ENCODE measurements around the gene EPS8L1.

DNA sequence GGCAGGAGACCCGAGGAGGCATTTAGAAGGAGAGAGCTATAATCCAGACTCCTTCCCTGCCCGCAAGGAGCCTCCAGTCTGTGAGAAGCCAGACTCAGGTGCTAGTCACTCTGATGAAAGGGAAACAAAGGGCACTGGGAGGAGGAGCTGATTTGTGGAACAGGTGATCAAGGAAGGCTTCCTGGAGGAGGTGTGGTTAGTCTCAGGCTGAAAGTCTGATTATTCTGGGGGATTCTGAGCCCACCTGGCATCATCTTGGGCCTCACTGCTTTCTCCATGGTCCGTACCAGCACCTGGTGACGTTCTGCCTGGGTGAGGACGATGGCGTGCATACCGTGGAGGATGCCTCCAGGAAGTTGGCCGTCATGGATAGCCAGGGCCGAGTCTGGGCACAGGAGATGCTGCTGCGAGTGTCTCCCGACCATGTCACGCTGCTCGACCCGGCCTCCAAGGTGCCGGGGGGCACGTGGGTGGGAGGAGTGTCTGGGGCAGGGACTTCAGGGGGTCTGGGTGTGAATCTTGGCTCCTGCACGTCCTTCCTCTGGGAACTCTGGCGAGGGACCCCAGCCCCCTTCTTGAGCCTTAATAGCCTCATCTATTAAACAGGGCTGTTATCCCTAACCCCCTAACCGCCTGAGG is 3.9 kb downstream of the EPS8L1 start:
- TF ChIP-seq, protein P1, sequence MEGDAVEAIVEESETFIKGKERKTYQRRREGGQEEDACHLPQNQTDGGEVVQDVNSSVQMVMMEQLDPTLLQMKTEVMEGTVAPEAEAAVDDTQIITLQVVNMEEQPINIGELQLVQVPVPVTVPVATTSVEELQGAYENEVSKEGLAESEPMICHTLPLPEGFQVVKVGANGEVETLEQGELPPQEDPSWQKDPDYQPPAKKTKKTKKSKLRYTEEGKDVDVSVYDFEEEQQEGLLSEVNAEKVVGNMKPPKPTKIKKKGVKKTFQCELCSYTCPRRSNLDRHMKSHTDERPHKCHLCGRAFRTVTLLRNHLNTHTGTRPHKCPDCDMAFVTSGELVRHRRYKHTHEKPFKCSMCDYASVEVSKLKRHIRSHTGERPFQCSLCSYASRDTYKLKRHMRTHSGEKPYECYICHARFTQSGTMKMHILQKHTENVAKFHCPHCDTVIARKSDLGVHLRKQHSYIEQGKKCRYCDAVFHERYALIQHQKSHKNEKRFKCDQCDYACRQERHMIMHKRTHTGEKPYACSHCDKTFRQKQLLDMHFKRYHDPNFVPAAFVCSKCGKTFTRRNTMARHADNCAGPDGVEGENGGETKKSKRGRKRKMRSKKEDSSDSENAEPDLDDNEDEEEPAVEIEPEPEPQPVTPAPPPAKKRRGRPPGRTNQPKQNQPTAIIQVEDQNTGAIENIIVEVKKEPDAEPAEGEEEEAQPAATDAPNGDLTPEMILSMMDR (IDR thresholded peaks at IDR 0.05 in 2 of 3, conservative IDR thresholded peaks at IDR 0.05 in 1 of 3; ENCODE audit: borderline replicate concordance in 1 of 3, insufficient read depth in 1 of 3, low read depth in 2 of 3, low read length in 2 of 3), result no peak
- TF ChIP-seq EZH2 (IDR thresholded peaks at IDR 0.05) (no peak), POLR2A (IDR thresholded peaks at IDR 0.05; ENCODE audit: borderline replicate concordance, extremely low read depth, insufficient read depth, insufficient read length) (no peak), YY1 (IDR thresholded peaks at IDR 0.05; ENCODE audit: extremely low read depth, insufficient replicate concordance, low read depth, low read length) (no peak), CBX3 (IDR thresholded peaks at IDR 0.05; ENCODE audit: low read depth) (no peak)
- TF ChIP-seq, protein P2, sequence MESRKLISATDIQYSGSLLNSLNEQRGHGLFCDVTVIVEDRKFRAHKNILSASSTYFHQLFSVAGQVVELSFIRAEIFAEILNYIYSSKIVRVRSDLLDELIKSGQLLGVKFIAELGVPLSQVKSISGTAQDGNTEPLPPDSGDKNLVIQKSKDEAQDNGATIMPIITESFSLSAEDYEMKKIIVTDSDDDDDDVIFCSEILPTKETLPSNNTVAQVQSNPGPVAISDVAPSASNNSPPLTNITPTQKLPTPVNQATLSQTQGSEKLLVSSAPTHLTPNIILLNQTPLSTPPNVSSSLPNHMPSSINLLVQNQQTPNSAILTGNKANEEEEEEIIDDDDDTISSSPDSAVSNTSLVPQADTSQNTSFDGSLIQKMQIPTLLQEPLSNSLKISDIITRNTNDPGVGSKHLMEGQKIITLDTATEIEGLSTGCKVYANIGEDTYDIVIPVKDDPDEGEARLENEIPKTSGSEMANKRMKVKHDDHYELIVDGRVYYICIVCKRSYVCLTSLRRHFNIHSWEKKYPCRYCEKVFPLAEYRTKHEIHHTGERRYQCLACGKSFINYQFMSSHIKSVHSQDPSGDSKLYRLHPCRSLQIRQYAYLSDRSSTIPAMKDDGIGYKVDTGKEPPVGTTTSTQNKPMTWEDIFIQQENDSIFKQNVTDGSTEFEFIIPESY (IDR thresholded peaks at IDR 0.05; ENCODE audit: extremely low read depth, insufficient replicate concordance, low read length), result no peak
- TF ChIP-seq, protein P3, sequence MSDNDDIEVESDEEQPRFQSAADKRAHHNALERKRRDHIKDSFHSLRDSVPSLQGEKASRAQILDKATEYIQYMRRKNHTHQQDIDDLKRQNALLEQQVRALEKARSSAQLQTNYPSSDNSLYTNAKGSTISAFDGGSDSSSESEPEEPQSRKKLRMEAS (IDR thresholded peaks at IDR 0.05), result no peak
- TF ChIP-seq, protein P4, sequence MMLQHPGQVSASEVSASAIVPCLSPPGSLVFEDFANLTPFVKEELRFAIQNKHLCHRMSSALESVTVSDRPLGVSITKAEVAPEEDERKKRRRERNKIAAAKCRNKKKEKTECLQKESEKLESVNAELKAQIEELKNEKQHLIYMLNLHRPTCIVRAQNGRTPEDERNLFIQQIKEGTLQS (IDR thresholded peaks at IDR 0.05), result no peak

Data from HCT116 (cell line).